H1 (cell line): Measurements from ENCODE around the gene CHCHD3. TPM values are rescaled to one million over a fixed set of nuclear protein-coding genes. Genes with fewer than 3 reads are reported as not detected.

Experiments used
- CTCF ChIA-PET: fragments of 300-600 bp; sonication (Branson Sonifier 250); formaldehyde crosslinking; loops from one replicate; lab custom pipeline; 2021; ENCODE audit not compliant: partially characterized antibody; lab: Charles Lee
- POLR2A ChIA-PET: fragments of 300-600 bp; sonication (Branson Sonifier 250); formaldehyde crosslinking; loops from one replicate; lab custom pipeline; 2021; ENCODE audit warnings: inconsistent platforms; ENCODE audit not compliant: partially characterized antibody; lab: Charles Lee
- DNase-seq, 2 experiments: peaks; one replicate each; pipeline versions ENCODE4 v3.0.0 to v3.0.0-alpha.2; 2010 to 2022; ENCODE audit warnings: low spot score in 2 of 2, low read depth in 1 of 2, mixed read lengths in 1 of 2
- FAIRE-seq: peaks from 2 replicates; lab custom pipeline; 2011; peaks lifted over from hg19 to GRCh38; lab: Jason Lieb, UNC
- H2AFZ ChIP-seq: 2 replicates; pipeline ENCODE4 v1.8.1; 2012; ENCODE audit warnings: low read length, inconsistent platforms
- H2AK5ac ChIP-seq: 2 replicates; pipeline ENCODE4 v1.6.1; 2013; ENCODE audit warnings: low read depth, low read length
- H2BK120ac ChIP-seq: replicated peaks from 2 replicates; pipeline ENCODE3; 2013; ENCODE audit warnings: low read depth, low read length, inconsistent platforms
- H2BK12ac ChIP-seq: 2 replicates; pipeline ENCODE4 v1.6.1; 2013; ENCODE audit warnings: low read depth, low read length
- H2BK15ac ChIP-seq: 2 replicates; pipeline ENCODE4 v1.6.1; 2013; ENCODE audit warnings: low read length
- H2BK20ac ChIP-seq: 2 replicates; pipeline ENCODE4 v1.6.1; 2013; ENCODE audit warnings: low read length
- H2BK5ac ChIP-seq: 2 replicates; pipeline ENCODE4 v1.6.1; 2013; ENCODE audit warnings: low read depth, low read length
- H3K14ac ChIP-seq: 2 replicates; pipeline ENCODE4 v1.6.1; 2013; ENCODE audit warnings: inconsistent platforms; ENCODE audit not compliant: insufficient read length
- H3K18ac ChIP-seq: 2 replicates; pipeline ENCODE4 v1.6.1; 2013; ENCODE audit warnings: low read length; ENCODE audit errors: extremely low read depth
- H3K23ac ChIP-seq: 2 replicates; pipeline ENCODE4 v1.6.1; 2013; ENCODE audit warnings: inconsistent platforms; ENCODE audit not compliant: insufficient read length
- H3K23me2 ChIP-seq: 2 replicates; pipeline ENCODE4 v1.6.1; 2013; ENCODE audit warnings: low read depth, low read length
- H3K27ac ChIP-seq: 2 replicates; pipeline ENCODE4 v1.6.1; 2011; ENCODE audit warnings: low read depth, low read length, inconsistent platforms
- H3K27me3 ChIP-seq, 4 experiments: replicated peaks in 1 of 4; 1 replicate in 1 of 4; 2 replicates in 3 of 4; pipeline versions ENCODE4 v1.6.1 to v1.8.1; 2011 to 2013; ENCODE audit warnings: low read length in 3 of 4, mild to moderate bottlenecking in 3 of 4, inconsistent platforms in 2 of 4, mixed read lengths in 2 of 4, moderate library complexity in 1 of 4; ENCODE audit not compliant: control insufficient read depth in 3 of 4, insufficient read depth in 3 of 4; ENCODE audit errors: extremely low read depth in 1 of 4
- H3K36me3 ChIP-seq, 4 experiments: 2 replicates each; pipeline versions ENCODE4 v1.6.1 to v1.8.1; 2011 to 2013; ENCODE audit warnings: mild to moderate bottlenecking in 4 of 4, low read length in 3 of 4, moderate library complexity in 2 of 4, control low read depth in 1 of 4, inconsistent platforms in 1 of 4; ENCODE audit not compliant: insufficient read depth in 4 of 4, control insufficient read depth in 2 of 4
- H3K4ac ChIP-seq: replicated peaks from 2 replicates; pipeline ENCODE3; 2013; ENCODE audit warnings: low read length, low read depth, mixed read lengths, inconsistent platforms; ENCODE audit not compliant: insufficient read length
- H3K4me1 ChIP-seq, 4 experiments: replicated peaks in 1 of 4; 1 replicate in 1 of 4; 2 replicates in 3 of 4; pipeline versions ENCODE4 v1.6.1 to v1.8.1; 2011 to 2013; ENCODE audit warnings: low read length in 3 of 4, inconsistent platforms in 2 of 4, mixed read lengths in 1 of 4; ENCODE audit not compliant: insufficient read depth in 4 of 4, control insufficient read depth in 3 of 4
- H3K4me2 ChIP-seq, 2 experiments: 2 replicates each; pipeline versions ENCODE4 v1.6.1 to v1.8.1; 2011 to 2013; ENCODE audit warnings: low read depth in 2 of 2, low read length in 2 of 2, control low read depth in 1 of 2, inconsistent platforms in 1 of 2, mild to moderate bottlenecking in 1 of 2; ENCODE audit not compliant: insufficient read depth in 1 of 2
- H3K4me3 ChIP-seq, 4 experiments: fragments of 200-600, 300-600 bp in 1 of 4; sonication (generic), shearing (Covaris generic), sonication (Bioruptor Twin) in 1 of 4; 2 replicates each; pipeline versions ENCODE4 v1.5.1 to v1.8.1; 2011 to 2016; ENCODE audit warnings: low read length in 4 of 4, low read depth in 3 of 4, control low read depth in 2 of 4, inconsistent platforms in 2 of 4, mild to moderate bottlenecking in 2 of 4, mixed read lengths in 1 of 4, moderate library complexity in 1 of 4; ENCODE audit not compliant: insufficient read depth in 2 of 4; ENCODE audit errors: extremely low read depth in 1 of 4
- H3K56ac ChIP-seq: replicated peaks from 2 replicates; pipeline ENCODE3; 2013; ENCODE audit warnings: low read depth, mild to moderate bottlenecking, mixed read lengths, low read length, inconsistent platforms; ENCODE audit not compliant: insufficient read length
- H3K79me1 ChIP-seq: 2 replicates; pipeline ENCODE4 v1.6.1; 2013; ENCODE audit warnings: low read depth, low read length, control low read depth
- H3K79me2 ChIP-seq, 2 experiments: 2 replicates each; pipeline versions ENCODE4 v1.6.1 to v1.8.1; 2012 to 2013; ENCODE audit warnings: low read length in 2 of 2, mild to moderate bottlenecking in 2 of 2, inconsistent platforms in 1 of 2; ENCODE audit not compliant: insufficient read depth in 2 of 2, control insufficient read depth in 1 of 2
- H3K9ac ChIP-seq, 4 experiments: replicated peaks in 1 of 4; 1 replicate in 1 of 4; 2 replicates in 3 of 4; pipeline versions ENCODE4 v1.6.1 to v1.8.1; 2011 to 2013; ENCODE audit warnings: low read depth in 3 of 4, low read length in 3 of 4, control low read depth in 2 of 4, mild to moderate bottlenecking in 2 of 4, moderate library complexity in 2 of 4, inconsistent platforms in 1 of 4; ENCODE audit errors: extremely low read depth in 1 of 4
- H3K9me3 ChIP-seq, 2 experiments: 2 replicates each; pipeline versions ENCODE4 v1.6.1 to v1.8.1; 2012 to 2013; ENCODE audit warnings: mild to moderate bottlenecking in 2 of 2, moderate library complexity in 2 of 2, control low read depth in 1 of 2, inconsistent platforms in 1 of 2, low read depth in 1 of 2, low read length in 1 of 2, mixed read lengths in 1 of 2; ENCODE audit not compliant: insufficient read depth in 2 of 2
- H4K20me1 ChIP-seq, 2 experiments: replicated peaks in 1 of 2; 2 replicates each; pipeline versions ENCODE3 to v1.8.1; 2011 to 2013; ENCODE audit warnings: inconsistent platforms in 2 of 2, low read length in 2 of 2, mild to moderate bottlenecking in 1 of 2; ENCODE audit not compliant: insufficient read depth in 2 of 2, control insufficient read depth in 1 of 2
- H4K5ac ChIP-seq: 2 replicates; pipeline ENCODE4 v1.6.1; 2013; ENCODE audit warnings: low read length, low read depth, mixed read lengths, inconsistent platforms; ENCODE audit not compliant: insufficient read length
- H4K8ac ChIP-seq: 2 replicates; pipeline ENCODE4 v1.8.0; 2013; ENCODE audit warnings: mild to moderate bottlenecking, moderate library complexity, low read length, inconsistent platforms; ENCODE audit not compliant: insufficient read depth; ENCODE audit errors: extremely low read depth
- H4K91ac ChIP-seq: replicated peaks from 2 replicates; pipeline ENCODE3; 2013; ENCODE audit warnings: low read length, mixed read lengths, inconsistent platforms; ENCODE audit not compliant: insufficient read length
- ASH2L ChIP-seq: fragments of 200-600, 300-600 bp; sonication (generic); IDR thresholded peaks from one replicate; pipeline ENCODE4 v1.7.1; 2017; ENCODE audit warnings: low read length
- CHD2 ChIP-seq: IDR thresholded peaks from 2 replicates; pipeline ENCODE4 v1.6.1; 2012; ENCODE audit warnings: low read length, improper control_type of control experiment
- CTBP2 ChIP-seq: IDR thresholded peaks from 2 replicates; pipeline ENCODE4 v1.7.0; 2011; ENCODE audit warnings: borderline replicate concordance, mild to moderate bottlenecking, moderate library complexity, mixed read lengths, low read length; ENCODE audit not compliant: insufficient read depth, insufficient read length
- EZH2 ChIP-seq: fragments of 200-600 bp; sonication (generic); IDR thresholded peaks from 2 replicates; pipeline ENCODE4 v1.7.1; 2012; ENCODE audit warnings: low read depth, mild to moderate bottlenecking, moderate library complexity, low read length, inconsistent platforms; ENCODE audit not compliant: severe bottlenecking
- GTF2F1 ChIP-seq: IDR thresholded peaks from 2 replicates; pipeline ENCODE4 v1.6.1; 2012; ENCODE audit warnings: low read depth, low read length, improper control_type of control experiment, borderline replicate concordance
- JUN ChIP-seq: IDR thresholded peaks from 2 replicates; pipeline ENCODE4 v1.6.1; 2011; ENCODE audit warnings: low read depth, mild to moderate bottlenecking, improper control_type of control experiment, low read length
- KDM1A ChIP-seq: fragments of 200-600, 300-600 bp; sonication (generic); IDR thresholded peaks from 2 replicates; pipeline ENCODE4 v1.7.1; 2016; ENCODE audit warnings: mild to moderate bottlenecking, low read length, borderline replicate concordance
- POLR2A ChIP-seq, 2 experiments: IDR thresholded peaks; 1 replicate in 1 of 2; 2 replicates in 1 of 2; pipeline ENCODE4 v1.6.1; 2011; ENCODE audit warnings: low read depth in 2 of 2, low read length in 2 of 2, mild to moderate bottlenecking in 2 of 2; ENCODE audit errors: control extremely low read depth in 1 of 2
- POLR2AphosphoS5 ChIP-seq: IDR thresholded peaks from 2 replicates; pipeline ENCODE4 v1.6.1; 2011; ENCODE audit warnings: low read depth, low read length
- RFX5 ChIP-seq: IDR thresholded peaks from 2 replicates; pipeline ENCODE4 v1.6.1; 2011; ENCODE audit warnings: low read depth, low read length, improper control_type of control experiment, borderline replicate concordance
- YY1 ChIP-seq: IDR thresholded peaks from 2 replicates; pipeline ENCODE4 v1.6.1; 2011; ENCODE audit warnings: low read depth, mild to moderate bottlenecking, low read length
- whole genome bisulfite sequencing, 2 experiments: shearing (Covaris generic) in 1 of 2; methylation state at CpG; one replicate each; pipeline versions ENCODE4 v1.1.6 to v1.1.7; 2013 to 2015; ENCODE audit warnings: low lambda C conversion rate in 2 of 2, mixed read lengths in 2 of 2, inconsistent platforms in 1 of 2, low coverage in 1 of 2, missing lambda C conversion rate in 1 of 2; ENCODE audit not compliant: insufficient replicate concordance in 2 of 2, insufficient coverage in 1 of 2, insufficient read length in 1 of 2; ENCODE audit errors: extremely low coverage in 1 of 2, missing lambda C conversion rate in 1 of 2; 5-methylcytosine and 5-hydroxymethylcytosine counted together
- polyA plus RNA-seq, 7 experiments: library from polyadenylated mRNA; depleted of rRNA in 3 of 7; stranded (reverse) in 5 of 7; unstranded in 2 of 7; fragments of >200 nt in 5 of 7; fragments of 200-250 nt in 2 of 7; gene quantifications; 1 replicate in 5 of 7; 2 replicates in 1 of 7; 4 replicates in 1 of 7; pipeline versions ENCODE4 v1.2.1 to v1.2.3, GENCODE V29; 2011 to 2013; ENCODE audit warnings: missing spikeins in 2 of 7, mixed read lengths in 2 of 7
- total RNA-seq: library from RNA; stranded (reverse); fragmentation: NEBNext Ultra II Directional; extraction: Animal tissue kit (Norgen Biotek cat#: 25700); gene quantifications from 2 replicates; pipeline ENCODE4 v1.2.1, GENCODE V29; 2021
- TF ChIP-seq, protein P1 (sequence below): IDR thresholded peaks from 2 replicates; pipeline ENCODE4 v1.6.1; 2011; ENCODE audit warnings: low read length, improper control_type of control experiment
- TF ChIP-seq, protein P2 (sequence below): IDR thresholded peaks from 2 replicates; pipeline ENCODE4 v1.6.1; 2012; ENCODE audit warnings: inconsistent platforms

Gene CHCHD3
- total and polyA plus RNA-seq, 2 of the 8 experiments (the other 6 are each of a cell fraction or from before 2014, with no cell fraction given), result 42.9 to 137 TPM

DNA sequence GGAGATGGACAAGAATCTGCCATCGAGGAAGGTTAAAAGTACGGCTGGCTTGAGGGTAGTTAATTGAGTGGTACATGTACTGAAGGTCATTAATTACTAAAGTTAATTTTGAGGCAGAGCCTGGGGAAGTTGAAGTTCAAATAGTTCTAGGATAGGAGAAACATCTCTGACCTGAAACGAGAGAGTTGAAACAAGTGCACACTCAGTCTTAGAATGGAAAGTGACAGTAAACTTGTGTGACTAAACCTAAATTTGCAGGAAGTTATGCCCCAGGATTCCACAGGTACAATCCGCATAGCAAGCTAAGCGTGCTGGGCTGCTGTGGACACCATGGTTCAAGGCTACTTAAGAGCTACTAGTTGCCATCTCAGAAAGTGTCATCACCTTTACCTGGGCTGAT, 209.9 kb downstream of the CHCHD3 start:
- no peak for FAIRE-seq
- no peak overlapping the region for H2AK5ac ChIP-seq
- no peaks in the 10 kb centered on the region for H3K27me3 ChIP-seq
- POLR2A ChIA-PET, result no interaction called here
- no peak overlapping the region for H4K91ac ChIP-seq
- H3K9me3 ChIP-seq, result no peaks in the 10 kb centered on the region
- H3K79me1 ChIP-seq, result no peaks in the 10 kb centered on the region
- no peak overlapping the region for H3K4me2 ChIP-seq
- H3K9ac ChIP-seq, result no peak overlapping the region
- H3K4me1 ChIP-seq, result peaks cover 0 to 5% (median 0%) of the 10 kb centered on the region in 4 experiments; a peak in 1 of 7 replicates
- CTCF ChIA-PET, result no interaction called here
- H3K79me2 ChIP-seq, result peaks cover 0 to 21% of the 10 kb centered on the region in 2 experiments; a peak in 2 of 4 replicates
- no peak overlapping the region for H2BK5ac ChIP-seq
- H3K23ac ChIP-seq, result no peak overlapping the region
- peaks cover 0 to 1% of the 10 kb centered on the region in 2 experiments for H4K20me1 ChIP-seq
- no peak for DNase-seq
- H3K18ac ChIP-seq, result no peak overlapping the region
- H3K36me3 ChIP-seq, result no peaks in the 10 kb centered on the region
- H2BK20ac ChIP-seq, result no peak overlapping the region
- H4K5ac ChIP-seq, result no peak overlapping the region
- no peaks in the 10 kb centered on the region for H3K23me2 ChIP-seq
- H2AFZ ChIP-seq, result no peak overlapping the region
- no peak overlapping the region for H3K56ac ChIP-seq
- no peak overlapping the region for H2BK12ac ChIP-seq
- 93% methylated on average over 5 of the region's 5 CpGs; no CpG with 5 or more reads in 1 of the 2 experiments for WGBS, 2 experiments
- H3K14ac ChIP-seq, result no peak overlapping the region
- no peak overlapping the region for H4K8ac ChIP-seq
- H3K27ac ChIP-seq, result no peak overlapping the region
- no peak overlapping the region for H3K4ac ChIP-seq
- no peak overlapping the region for H2BK15ac ChIP-seq
- H2BK120ac ChIP-seq, result no peak overlapping the region
- H3K4me3 ChIP-seq, result no peak overlapping the region
- TF ChIP-seq POLR2A (IDR thresholded peaks at IDR 0.05; ENCODE audit: control extremely low read depth in 1 of 2, low read depth in 2 of 2, low read length in 2 of 2) (no peak), RFX5 (no peak), EZH2 (no peak), POLR2AphosphoS5 (no peak), CTBP2 (no peak), ASH2L (no peak), YY1 (no peak), JUN (no peak), CHD2 (no peak), KDM1A (no peak), GTF2F1 (no peak)
- TF ChIP-seq, protein P1, sequence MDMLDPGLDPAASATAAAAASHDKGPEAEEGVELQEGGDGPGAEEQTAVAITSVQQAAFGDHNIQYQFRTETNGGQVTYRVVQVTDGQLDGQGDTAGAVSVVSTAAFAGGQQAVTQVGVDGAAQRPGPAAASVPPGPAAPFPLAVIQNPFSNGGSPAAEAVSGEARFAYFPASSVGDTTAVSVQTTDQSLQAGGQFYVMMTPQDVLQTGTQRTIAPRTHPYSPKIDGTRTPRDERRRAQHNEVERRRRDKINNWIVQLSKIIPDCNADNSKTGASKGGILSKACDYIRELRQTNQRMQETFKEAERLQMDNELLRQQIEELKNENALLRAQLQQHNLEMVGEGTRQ, result no peak
- TF ChIP-seq, protein P2, sequence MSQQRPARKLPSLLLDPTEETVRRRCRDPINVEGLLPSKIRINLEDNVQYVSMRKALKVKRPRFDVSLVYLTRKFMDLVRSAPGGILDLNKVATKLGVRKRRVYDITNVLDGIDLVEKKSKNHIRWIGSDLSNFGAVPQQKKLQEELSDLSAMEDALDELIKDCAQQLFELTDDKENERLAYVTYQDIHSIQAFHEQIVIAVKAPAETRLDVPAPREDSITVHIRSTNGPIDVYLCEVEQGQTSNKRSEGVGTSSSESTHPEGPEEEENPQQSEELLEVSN, result no peak
